T-helper 2 cell (primary cell): ENCODE measurements around the gene SYNDIG1.

ENCODE experiments used
- DNase-seq, 5 experiments: peaks; one replicate each; pipeline versions ENCODE4 v3.0.0 to v3.0.0-alpha.2; 2012 to 2022

Gene SYNDIG1

DNA sequence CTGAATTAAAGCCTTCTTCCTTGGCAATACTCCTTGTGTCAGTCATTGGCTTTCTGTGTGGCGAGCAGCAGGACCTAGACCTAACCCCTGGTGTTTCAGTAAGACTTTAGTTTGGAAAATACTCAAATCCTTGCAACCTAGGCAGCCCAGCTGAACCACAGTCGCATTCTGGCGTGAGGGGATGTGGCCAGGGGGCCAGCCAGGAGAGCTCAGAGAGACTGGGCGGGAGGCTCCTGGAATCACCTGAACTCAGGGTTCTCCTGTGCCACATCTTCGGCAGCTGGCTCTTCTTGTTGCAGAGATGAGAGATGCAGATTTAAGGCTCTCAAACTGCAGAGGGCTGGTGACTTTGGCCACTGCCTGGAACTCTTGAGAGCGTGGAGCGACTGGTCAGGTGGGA, 102.7 kb downstream of the SYNDIG1 start:
- no peak for DNase-seq

DNA sequence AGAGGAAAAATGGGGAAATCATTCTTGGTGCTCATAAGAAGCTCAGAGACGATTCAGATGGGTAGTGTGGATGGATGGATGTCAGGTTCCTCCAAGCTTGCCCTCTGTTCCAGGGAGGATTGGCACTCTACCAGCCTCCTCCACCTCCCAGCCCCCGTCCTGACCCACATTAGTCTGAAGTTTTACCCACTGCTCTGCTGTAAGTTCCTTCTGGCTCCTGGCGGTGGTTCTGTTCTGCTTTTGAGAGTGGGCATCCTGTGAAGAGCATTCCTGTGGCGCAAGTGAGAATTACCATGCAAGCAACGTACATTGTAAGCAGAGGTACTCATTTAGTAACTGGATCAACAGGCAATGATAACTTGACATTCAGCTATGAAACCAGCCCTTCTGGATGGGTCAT, 103.4 kb downstream of the SYNDIG1 start:
- DNase-seq: no peak

DNA sequence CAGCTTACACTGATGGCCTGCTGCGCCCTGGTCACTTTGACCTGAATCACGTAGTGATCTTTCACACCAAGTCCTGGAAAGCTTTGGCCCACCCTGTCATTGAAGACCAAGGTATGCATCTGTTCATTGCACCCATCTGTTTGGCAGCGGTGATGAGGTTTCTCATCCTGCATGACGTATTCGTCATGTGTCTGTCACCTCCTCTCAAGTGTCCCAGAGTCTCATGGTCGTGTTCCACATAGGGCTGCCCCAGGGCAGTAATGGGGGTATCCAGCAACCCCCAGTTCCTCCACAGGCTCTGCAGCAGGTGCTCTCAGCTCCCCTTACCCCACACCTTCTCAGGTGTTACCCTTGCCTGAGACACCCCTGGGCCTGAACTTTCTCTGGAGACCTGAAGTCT, 104.1 kb downstream of the SYNDIG1 start:
- no peak for DNase-seq

DNA sequence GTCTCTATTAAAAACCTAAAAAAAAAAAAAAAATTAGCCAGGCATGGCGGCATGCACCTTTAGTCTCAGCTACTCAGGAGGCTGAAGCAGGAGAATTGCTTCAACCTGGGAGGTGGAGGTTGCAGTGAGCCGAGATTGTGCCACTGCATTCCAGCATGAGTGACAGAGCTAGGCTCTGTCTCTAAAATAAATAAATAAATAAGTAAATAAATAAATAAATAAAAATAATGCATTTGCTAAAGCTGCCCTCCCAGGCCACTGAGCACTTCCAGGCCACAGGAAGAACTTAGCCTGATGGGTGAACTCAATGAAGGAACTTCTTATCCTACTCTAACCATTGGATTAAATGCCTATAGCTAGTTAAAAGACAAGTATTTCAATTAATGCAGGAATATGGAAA, 104.9 kb downstream of the SYNDIG1 start:
- DNase-seq: no peak

DNA sequence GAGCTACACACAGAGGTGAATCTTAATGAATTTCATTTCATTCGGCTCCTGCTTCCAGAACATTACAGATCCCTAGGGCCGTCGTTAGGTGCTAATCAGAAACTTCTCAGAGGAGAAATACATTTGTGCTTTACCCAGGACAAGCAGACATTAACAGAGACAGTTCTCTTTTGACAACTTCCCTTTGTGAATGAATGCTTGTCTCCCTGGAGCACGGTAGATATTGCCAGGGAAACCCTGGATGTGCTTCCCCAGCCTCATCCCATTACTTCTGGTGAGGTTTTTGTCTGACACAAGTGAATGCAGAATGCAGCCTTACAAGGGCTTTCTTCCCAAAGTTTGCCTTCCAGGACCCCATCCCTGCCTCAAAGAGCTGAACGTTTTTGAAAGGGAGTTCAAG, 105.4 kb downstream of the SYNDIG1 start:
- DNase-seq: no peak

DNA sequence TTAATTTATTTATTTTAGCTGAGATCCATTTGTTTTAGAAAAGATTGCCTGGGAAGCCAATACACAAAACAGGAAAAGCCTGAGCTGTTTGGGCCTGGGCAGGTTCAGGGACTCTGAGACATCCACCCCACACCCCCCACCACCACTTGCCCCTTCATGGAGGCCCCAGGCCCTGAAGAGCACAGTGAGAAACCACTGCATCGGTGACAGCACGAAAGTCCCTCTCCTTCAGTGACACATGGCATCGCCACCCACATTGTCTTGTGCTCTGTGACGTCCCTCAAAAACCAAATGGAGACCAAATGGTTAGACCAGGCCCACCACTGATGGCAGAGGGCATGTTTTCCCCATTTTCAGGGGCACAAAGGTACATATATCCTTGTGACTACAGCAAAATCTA, 106.4 kb downstream of the SYNDIG1 start:
- no peak for DNase-seq

DNA sequence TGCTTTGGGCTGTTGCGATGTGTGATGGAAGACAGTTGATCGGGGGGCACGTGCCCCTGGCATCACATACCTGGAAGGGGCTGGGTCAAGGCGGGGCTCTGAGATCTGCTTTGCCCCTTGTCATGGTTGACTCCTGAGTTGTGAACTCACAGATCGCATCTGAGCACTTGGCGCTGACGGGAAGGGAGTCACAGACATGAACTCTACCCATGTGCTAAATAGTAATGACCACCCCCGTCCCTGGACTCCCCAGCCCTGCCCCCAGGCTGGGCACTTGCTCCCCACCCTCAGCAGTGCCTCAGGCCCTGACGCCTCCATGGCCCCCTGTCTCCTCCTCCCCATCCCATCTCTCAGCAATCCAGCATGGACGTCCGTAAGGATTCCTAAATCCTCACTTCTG, 107.0 kb downstream of the SYNDIG1 start:
- no peak for DNase-seq

DNA sequence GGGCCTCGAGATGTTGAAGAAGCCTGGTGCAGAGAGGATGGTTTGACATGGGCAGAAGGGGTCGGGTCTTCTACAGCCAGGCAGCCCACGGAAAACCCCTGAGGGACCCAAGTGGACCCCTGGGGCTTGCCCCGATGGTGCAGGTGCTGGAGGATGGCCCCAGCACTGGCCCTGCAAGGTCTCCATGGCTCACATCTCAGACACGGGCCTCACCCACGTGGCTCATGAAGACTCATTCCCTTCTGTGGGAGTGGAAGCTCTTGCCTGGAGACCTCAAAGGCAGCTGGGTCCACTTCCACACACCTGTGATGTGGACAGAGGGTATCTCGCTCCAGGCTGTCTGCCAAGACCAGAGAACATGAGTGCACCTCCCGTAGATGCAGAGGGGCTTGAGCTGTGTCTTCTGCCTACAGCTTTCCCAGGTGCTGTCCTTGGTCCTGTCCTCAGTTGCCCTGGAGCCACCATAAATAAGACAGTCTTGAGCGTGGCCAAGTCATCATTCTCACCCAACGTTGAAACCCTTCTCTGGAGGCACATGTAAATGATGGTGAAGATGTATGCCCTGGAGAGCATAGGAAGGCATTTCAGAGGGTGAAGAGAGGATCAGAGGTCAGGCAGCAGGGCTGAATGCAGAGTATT, 108.0 kb downstream of the SYNDIG1 start:
- no peak for DNase-seq

DNA sequence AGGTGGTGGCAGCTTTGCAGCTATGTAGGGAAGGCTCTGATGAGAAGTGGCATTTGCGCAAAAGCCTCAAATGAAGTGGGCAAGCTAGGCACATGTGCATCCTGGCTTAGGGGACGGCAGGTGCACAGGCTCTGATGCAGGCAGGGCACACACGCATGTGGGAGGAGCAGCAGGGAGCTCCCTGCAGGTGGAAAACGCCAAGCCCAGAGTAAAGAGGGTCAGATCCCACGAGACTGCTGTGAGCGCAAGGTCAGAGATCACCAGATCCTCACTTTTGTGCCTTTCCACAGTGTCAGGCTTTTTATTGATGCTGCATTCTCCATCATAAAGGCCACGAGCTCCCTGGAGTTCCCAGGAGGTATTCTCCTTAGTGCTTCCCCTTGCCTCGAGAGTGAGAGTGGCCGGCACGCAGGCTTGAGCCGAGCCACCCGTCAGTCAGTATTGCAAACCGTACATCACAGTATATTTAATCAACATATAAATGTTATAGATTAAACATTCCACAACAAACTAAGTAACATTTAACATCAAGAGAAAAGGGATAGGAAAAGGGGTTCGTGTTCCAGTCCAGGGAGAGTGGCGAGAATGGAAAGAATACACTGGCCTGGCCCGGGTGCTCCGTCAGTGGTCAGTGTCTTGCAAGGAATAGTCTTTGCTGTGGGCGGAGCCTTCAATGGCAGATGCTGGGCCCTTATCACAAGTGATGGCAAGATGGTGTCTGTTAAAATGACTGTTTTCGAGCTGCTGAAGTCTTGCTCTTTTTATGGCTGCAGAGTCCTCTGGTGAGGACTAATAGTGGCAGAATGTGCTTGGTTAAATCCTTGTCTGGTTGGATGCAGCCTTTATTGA, 109.4 kb downstream of the SYNDIG1 start:
- DNase-seq: no peak

DNA sequence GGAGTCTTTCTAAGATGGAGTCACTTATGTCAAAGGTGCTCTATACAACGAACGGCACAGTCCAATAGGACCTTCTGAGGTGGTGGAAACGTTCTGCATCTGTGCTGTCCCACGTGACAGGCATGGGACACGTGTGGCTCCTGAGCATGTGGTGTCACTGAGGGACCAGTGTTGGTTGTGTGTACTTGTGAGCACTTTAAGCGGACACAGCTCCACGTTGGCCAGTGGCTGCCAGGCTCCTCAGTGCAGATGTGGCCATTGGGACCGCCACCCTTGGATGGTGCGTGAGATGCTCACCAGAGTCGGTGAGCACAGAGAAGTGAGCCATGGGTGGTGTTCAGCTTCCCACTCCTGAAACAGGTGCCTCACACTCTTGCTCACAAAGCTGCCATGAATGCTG, 110.0 kb downstream of the SYNDIG1 start:
- DNase-seq: no peak

DNA sequence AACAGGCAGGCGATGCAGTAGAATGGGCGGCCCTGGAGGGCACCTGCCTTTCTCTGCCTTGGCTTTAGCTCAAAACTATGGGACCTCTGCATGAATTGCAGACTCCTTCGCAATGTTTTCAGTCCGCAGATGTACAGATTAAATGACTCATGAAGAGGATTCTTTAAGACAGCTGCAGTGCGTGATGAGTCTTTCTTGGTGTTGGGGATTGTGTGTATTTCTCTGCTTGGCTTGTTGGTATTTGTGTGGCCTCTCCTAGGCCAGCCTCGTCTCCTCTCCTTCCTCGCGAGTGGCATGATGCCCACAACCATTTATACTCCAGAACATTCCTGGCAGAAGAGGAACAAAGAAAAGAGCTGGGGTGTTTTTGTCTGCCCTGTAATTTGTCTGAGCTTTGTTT, 110.6 kb downstream of the SYNDIG1 start:
- no peak for DNase-seq

DNA sequence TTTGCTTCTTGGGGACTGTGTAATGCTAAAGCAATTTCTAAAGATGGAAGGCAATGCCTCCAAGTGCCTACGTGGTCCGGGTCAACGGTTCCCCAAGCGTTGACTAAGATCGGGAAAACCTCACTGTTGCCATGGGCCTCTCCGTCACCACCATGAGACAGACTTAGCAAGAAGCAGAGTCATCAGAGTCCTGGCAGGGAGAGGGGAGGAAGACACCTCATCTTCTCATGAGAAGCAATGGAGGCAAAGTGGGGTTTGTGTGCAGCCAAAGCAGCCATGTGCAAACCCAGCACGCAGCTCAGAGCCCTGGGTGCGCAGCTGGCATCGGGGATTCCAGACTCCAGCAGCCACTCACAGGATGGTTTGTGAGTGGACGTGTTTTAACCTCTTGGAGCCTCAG, 111.4 kb downstream of the SYNDIG1 start:
- no peak for DNase-seq

DNA sequence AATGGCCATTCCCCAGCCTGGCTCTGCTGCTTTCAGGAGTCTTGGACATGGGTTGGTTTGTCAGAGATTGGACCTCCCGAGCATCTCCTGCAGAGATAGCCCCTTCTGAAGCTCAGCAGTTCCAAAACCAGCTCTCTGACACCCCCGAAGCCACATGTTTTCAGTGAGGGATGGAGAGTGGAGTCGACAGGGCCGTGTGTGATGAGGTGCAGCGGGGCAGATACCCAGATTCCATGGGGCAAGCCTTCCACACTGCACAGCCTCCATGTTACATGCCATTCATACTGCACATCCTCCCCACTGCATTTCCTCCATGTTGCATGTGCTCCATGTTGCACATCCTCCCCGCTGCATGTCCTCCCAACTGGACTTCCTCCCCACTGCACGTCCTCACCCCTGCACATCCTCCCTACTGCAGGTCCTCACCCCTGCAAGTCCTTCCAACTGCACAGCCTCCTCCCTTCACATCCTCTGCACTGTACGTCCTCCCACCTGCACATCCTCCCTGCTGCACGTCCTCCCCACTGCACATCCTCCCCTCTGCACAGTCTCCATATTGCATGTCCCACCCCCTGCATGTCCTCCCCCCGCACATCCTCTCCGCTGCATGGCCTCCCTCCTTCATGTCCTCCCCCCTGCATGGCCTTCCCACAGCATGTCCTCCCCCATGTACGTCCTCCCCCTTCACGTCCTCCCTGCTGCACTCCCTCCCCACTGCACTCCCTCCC, 112.2 kb downstream of the SYNDIG1 start:
- no peak for DNase-seq

DNA sequence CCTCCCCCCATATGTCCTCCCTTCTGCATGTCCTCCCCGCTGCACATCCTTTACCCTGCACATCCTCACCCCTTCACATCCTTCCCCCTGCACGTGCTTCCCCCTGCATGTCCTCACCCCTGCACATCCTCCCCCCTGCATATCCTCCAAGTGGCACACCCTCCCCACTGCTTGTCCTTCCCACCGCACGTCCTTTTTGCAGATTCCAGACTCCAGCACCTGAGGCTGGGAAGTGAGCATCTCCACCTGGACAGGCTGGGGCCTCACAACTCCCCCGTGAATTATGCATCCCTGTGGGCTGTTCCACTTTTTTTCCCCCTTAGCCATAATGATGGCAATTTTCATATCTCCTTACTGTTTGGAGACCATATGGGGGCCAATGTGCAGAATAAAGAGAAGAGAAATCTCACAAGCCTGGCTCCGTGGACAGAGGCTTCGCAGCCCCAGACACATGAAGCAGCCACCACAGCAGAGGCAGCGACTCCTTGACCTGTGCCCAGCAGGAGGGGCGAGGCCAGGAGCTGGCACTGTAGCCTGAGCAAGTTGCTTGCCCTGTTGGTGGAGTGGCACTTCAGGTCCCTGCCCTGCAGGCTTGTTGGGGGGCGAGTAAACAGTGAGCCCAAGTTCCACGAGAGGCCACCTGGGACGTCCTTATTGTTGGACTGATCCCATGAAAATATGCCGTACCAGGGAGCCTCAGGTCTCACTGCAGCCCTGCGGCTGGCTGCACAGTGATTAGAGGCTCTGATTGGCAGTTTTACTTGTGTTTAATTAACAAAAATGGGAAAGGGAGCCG, 113.1 kb downstream of the SYNDIG1 start:
- no peak for DNase-seq

DNA sequence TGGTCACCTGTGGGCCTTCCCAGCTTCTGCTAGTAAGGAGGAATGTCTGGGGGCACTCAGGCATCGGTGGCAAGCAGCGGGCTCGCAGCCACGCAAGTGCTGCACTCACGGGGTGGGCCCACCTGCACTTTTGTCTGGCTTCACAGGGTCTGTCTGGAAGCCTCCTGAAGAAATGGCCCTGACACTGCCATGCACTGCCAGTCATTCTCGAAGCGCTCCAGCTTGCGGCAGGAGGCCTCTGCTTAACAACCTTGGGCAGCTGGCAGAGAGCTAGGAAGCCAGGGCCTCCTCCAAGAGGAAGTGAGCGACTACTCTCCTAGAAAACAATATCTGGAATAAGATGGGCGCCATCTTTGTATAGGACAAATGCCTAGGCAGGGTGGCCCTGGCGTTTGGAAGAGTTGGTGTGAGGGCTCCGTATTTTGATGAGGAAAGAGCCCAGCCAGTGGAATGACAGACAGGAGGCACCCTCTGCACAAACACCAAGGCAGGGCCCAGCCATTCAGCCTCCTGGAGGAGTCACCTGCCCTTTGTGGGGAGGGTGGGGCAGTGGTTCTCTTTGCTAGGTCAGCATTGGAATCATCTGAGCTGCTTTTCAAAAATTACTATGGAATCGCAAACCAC, 113.9 kb downstream of the SYNDIG1 start:
- no peak for DNase-seq

DNA sequence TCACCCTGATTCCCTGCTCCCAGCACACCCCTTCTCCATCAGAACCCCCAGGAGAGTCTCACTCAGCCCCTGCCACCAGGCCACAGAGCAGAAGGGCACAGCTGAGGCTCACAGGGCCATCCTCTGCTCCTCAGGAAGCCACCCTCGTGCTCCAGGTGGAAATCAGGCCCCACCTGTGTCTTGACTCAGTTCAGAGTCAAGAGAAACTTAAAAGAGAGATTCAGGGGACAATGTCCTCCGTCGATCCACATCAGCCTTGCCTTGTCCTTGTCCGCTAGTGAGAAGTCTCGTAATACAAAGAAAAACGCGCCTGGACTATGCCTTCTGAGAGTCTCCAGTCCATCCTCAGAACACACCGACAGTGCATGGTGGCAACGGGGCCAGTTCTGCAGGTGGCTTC, 114.6 kb downstream of the SYNDIG1 start:
- no peak for DNase-seq

DNA sequence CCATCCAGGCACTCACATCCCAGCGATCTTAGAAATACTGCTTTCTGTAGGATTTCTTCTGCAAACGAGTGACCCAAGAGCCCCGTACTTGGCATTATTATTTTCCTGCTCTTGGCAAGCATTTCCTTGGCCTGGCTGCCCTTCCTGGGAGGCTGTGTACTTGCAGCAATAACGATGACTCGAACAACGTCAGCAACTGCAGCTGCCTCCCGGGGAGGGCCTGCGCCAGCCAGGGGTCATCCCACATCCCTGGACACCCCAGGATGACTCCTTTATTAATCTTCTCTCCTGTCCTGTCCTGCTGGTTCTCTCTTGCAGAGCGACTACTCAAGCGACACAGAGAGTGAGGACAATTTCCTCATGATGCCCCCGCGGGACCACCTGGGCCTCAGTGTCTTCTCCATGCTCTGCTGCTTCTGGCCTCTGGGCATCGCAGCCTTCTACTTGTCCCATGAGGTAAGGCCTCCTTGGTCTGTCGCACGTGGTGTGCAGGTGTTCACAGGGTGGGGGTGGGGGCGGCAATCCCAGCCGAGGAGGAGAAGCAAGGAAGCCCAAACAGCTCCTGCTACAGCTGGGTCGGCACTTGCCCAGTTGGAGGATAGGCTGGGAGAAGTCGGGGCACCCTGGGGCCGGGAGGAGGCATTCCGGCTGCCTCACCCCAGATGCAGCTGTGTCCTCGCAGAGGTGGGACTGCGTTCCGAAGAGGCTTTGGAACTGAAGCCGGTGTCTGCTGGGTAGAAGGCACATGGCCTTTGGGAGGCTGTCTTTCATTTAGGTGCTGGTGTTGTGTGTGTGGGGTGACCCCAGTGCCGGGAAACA, 115.3 kb downstream of the SYNDIG1 start:
- DNase-seq: no peak

DNA sequence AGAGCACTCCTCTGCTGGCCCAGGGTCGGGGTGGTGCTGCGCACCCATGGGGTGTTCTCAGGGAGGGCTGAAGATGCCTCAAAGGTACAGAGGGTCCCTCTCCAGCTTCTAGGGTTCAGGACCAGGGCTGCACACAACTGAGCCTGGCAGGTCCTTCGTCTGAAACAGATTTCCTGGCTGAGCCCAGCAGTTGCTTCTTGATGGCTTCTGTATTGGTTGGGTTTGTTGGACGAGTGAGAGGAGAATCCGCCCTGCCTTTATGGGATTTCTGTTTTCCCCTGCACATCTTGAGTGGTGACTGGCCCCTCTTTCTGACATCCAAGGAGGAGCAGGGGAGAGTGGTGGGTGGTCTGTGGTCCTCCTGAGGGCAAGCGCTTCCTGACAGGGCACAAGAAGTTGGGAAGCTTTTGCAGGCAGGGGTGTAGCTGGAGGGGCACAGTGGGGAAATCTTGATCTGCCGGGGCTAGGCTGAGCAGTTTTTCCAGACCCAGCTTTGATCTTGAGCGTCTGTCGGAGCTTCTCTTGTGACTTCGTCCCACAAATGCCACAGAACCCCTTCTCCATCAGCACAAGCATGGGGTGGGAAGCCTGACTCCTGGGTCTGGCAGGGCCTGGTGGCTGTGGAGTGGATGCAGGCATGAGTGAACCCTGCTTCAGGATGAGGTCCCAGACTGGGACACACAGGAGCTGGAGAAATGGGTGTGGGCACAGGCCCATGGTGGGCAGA, 116.5 kb downstream of the SYNDIG1 start:
- DNase-seq: no peak

DNA sequence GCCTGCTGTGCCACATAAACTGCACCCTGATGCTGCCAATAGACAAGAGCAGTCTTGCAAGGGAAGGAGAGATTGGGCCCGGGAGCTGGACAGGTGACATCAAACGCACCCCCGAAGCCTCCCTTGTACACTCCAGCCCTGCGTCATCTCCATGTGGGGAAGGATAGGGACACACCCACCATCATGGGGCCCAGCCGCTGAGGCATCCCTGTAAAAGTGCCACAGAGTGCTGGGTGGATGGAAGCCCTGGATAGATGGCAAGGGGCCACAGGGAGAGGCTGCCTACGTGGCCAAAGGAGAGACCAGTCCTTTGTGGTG, 117.1 kb downstream of the SYNDIG1 start:
- DNase-seq: no peak

DNA sequence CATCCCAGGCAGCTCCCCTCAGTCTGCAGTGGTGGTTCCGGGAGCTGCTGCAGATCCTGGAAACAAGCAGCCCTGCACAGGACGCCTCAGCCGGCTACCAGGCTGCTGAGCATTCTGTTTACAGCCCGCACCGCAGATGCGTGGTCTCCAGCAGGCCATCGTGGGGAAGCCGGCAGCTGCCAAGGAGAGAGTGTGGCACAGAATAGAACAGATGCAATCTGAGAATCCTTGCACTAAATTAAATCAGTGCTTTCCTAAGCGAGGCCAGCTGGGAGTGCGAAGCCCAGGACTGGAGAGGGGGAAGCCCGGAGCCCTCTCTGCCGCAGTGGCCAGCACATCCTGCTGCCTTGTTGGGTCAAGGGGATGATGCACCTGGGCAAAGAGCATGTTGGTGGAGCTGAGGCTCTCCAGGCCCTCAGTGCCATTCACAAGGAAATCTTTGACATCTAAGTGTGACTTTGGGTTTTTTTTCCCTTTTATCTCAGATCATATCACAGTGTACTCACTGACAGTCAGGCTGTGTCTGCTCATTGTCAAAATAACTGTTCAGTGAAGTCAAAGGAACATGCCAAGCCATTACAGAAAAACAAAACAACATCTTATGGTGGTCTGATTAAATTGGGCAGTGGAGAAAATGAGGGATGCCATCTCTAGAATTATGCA, 118.1 kb downstream of the SYNDIG1 start:
- no peak for DNase-seq
